ENCODE measurements around the gene NUBP2.

NUBP2 gene

DNA sequence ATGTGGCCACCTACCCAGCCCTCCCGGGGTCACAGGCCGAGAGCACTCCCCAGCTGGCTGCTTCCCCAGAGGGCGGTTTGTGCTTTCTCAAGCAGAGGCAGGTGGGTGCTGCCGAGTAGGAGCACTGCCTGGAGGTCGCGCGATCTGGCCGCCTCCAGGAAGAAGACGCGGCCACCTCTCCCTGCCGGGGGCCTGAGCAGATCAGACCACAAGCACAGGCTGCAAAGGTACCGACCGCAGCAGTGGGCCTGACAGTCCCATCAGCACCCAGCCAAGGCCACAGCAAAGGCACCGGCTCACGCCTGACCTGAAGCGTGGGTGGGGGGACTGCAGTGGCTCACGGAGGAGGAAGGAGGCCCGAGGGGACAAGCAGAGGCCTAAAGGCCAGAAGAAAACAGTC lies 25.9 kb downstream of the NUBP2 start:
- peaks cover 4% of the 10 kb centered on the region for H3K79me1 ChIP-seq (ENCODE audit: low read depth, low read length)
- no peak overlapping the region for H2BK15ac ChIP-seq (ENCODE audit: low read length)
- no peaks in the 10 kb centered on the region for H3K27me3 ChIP-seq (ENCODE audit: control insufficient read depth in 3 of 3, insufficient read depth in 3 of 3, low read depth in 1 of 3, low read length in 3 of 3)
- H3K36me3 ChIP-seq (replicated peaks in 1 of 2; ENCODE audit: control insufficient read depth in 2 of 2, insufficient read depth in 2 of 2, low read length in 2 of 2): peaks cover 21 to 48% of the 10 kb centered on the region in 2 donors
- H2BK120ac ChIP-seq (ENCODE audit: low read depth, low read length): no peak overlapping the region
- no peak overlapping the region for H2BK12ac ChIP-seq (ENCODE audit: low read length)
- no peak overlapping the region for H4K91ac ChIP-seq (ENCODE audit: low read depth, low read length, poor library complexity)
- no peaks in the 10 kb centered on the region for H3K9me3 ChIP-seq (replicated peaks in 1 of 2; ENCODE audit: control insufficient read depth in 2 of 2, insufficient read depth in 1 of 2, low read depth in 1 of 2, low read length in 2 of 2)
- no peak overlapping the region for H2BK5ac ChIP-seq (ENCODE audit: low read length)
- no peak overlapping the region for H3K9ac ChIP-seq (ENCODE audit: low read depth, low read length, poor library complexity)
- no peak overlapping the region for H3K27ac ChIP-seq (replicated peaks; ENCODE audit: low read length)
- H3K23ac ChIP-seq (ENCODE audit: low read depth, low read length, poor library complexity): no peak overlapping the region
- H3K4me3 ChIP-seq (ENCODE audit: low read length in 2 of 2): peak overlapping the region in 1 of 2 donors; percentile 10
- no peak overlapping the region for H4K8ac ChIP-seq (ENCODE audit: low read depth, low read length)
- DNase-seq (ENCODE audit: low spot score): no peak
- no peak overlapping the region for H3K4me2 ChIP-seq (ENCODE audit: insufficient read depth, low read length, poor library complexity, severe bottlenecking)
- H3K4ac ChIP-seq (ENCODE audit: low read length): peak overlapping the region; percentile 53
- H3K14ac ChIP-seq (ENCODE audit: low read length): peak overlapping the region; percentile 8
- no peak overlapping the region for H2AK5ac ChIP-seq (ENCODE audit: low read depth, low read length)
- WGBS, 2 donors (ENCODE audit: extremely low coverage in 2 of 2, insufficient read length in 2 of 2, insufficient replicate concordance in 1 of 2): no CpG with 5 or more reads among the region's 18 CpGs
- no peak overlapping the region for H2AFZ ChIP-seq (ENCODE audit: low read length)
- H3K18ac ChIP-seq (ENCODE audit: low read length): no peak overlapping the region
- H3K4me1 ChIP-seq (ENCODE audit: control insufficient read depth in 2 of 2, insufficient read depth in 1 of 2, low read depth in 1 of 2, low read length in 2 of 2): no peaks in the 10 kb centered on the region

GRCh38 chr16:1809281-1809801 lies 26.6 kb downstream of the NUBP2 start:
- H4K8ac ChIP-seq (ENCODE audit: low read depth, low read length): no peak overlapping the region

GRCh38 chr16:1810106-1810505 lies 27.3 kb downstream of the NUBP2 start:
- H3K23ac ChIP-seq (ENCODE audit: low read depth, low read length, poor library complexity): no peak overlapping the region
- H3K4me1 ChIP-seq (ENCODE audit: control insufficient read depth in 2 of 2, insufficient read depth in 1 of 2, low read depth in 1 of 2, low read length in 2 of 2): no peaks in the 10 kb centered on the region
- H3K4me3 ChIP-seq (ENCODE audit: low read length in 2 of 2): no peak overlapping the region
- no peak for DNase-seq (ENCODE audit: low spot score)
- no peaks in the 10 kb centered on the region for H3K27me3 ChIP-seq (ENCODE audit: control insufficient read depth in 3 of 3, insufficient read depth in 3 of 3, low read depth in 1 of 3, low read length in 3 of 3)
- H2AFZ ChIP-seq (ENCODE audit: low read length): no peak overlapping the region
- H2BK15ac ChIP-seq (ENCODE audit: low read length): no peak overlapping the region
- peak overlapping the region; percentile 39 for H2BK5ac ChIP-seq (ENCODE audit: low read length)
- WGBS, 2 donors (ENCODE audit: extremely low coverage in 2 of 2, insufficient read length in 2 of 2, insufficient replicate concordance in 1 of 2): no CpG with 5 or more reads among the region's 16 CpGs
- no peak overlapping the region for H2AK5ac ChIP-seq (ENCODE audit: low read depth, low read length)
- no peaks in the 10 kb centered on the region for H3K9me3 ChIP-seq (replicated peaks in 1 of 2; ENCODE audit: control insufficient read depth in 2 of 2, insufficient read depth in 1 of 2, low read depth in 1 of 2, low read length in 2 of 2)
- H3K18ac ChIP-seq (ENCODE audit: low read length): no peak overlapping the region
- no peak overlapping the region for H3K4ac ChIP-seq (ENCODE audit: low read length)
- H3K14ac ChIP-seq (ENCODE audit: low read length): no peak overlapping the region
- no peak overlapping the region for H3K4me2 ChIP-seq (ENCODE audit: insufficient read depth, low read length, poor library complexity, severe bottlenecking)
- H4K8ac ChIP-seq (ENCODE audit: low read depth, low read length): no peak overlapping the region
- no peak overlapping the region for H2BK120ac ChIP-seq (ENCODE audit: low read depth, low read length)
- H2BK12ac ChIP-seq (ENCODE audit: low read length): no peak overlapping the region
- no peak overlapping the region for H4K91ac ChIP-seq (ENCODE audit: low read depth, low read length, poor library complexity)
- H3K9ac ChIP-seq (ENCODE audit: low read depth, low read length, poor library complexity): no peak overlapping the region
- peaks cover 4% of the 10 kb centered on the region for H3K79me1 ChIP-seq (ENCODE audit: low read depth, low read length)
- H3K36me3 ChIP-seq (replicated peaks in 1 of 2; ENCODE audit: control insufficient read depth in 2 of 2, insufficient read depth in 2 of 2, low read length in 2 of 2): peaks cover 21 to 48% of the 10 kb centered on the region in 2 donors
- H3K27ac ChIP-seq (replicated peaks; ENCODE audit: low read length): no peak overlapping the region

More at GRCh38 chr16:1809281-1809801, 26.6 kb downstream of the NUBP2 start:
- Histone ChIP-seq H3K9me3 (replicated peaks in 1 of 2; ENCODE audit: control insufficient read depth in 2 of 2, insufficient read depth in 1 of 2, low read depth in 1 of 2, low read length in 2 of 2) (no peaks in the 10 kb centered on the region), H3K4me3 (ENCODE audit: low read length in 2 of 2) (no peak overlapping the region), H3K18ac (ENCODE audit: low read length) (no peak overlapping the region), H3K23ac (ENCODE audit: low read depth, low read length, poor library complexity) (peak overlapping the region; percentile 80), H3K9ac (ENCODE audit: low read depth, low read length, poor library complexity) (peak overlapping the region; percentile 44), H3K36me3 (replicated peaks in 1 of 2; ENCODE audit: control insufficient read depth in 2 of 2, insufficient read depth in 2 of 2, low read length in 2 of 2) (peaks cover 21 to 49% of the 10 kb centered on the region in 2 donors), H3K27ac (replicated peaks; ENCODE audit: low read length) (no peak overlapping the region), H4K91ac (ENCODE audit: low read depth, low read length, poor library complexity) (no peak overlapping the region), H2BK15ac (ENCODE audit: low read length) (no peak overlapping the region), H3K4me1 (ENCODE audit: control insufficient read depth in 2 of 2, insufficient read depth in 1 of 2, low read depth in 1 of 2, low read length in 2 of 2) (no peaks in the 10 kb centered on the region), H2BK120ac (ENCODE audit: low read depth, low read length) (no peak overlapping the region), H3K14ac (ENCODE audit: low read length) (no peak overlapping the region), H3K79me1 (ENCODE audit: low read depth, low read length) (peaks cover 4% of the 10 kb centered on the region), H2AFZ (ENCODE audit: low read length) (no peak overlapping the region), H2AK5ac (ENCODE audit: low read depth, low read length) (no peak overlapping the region), H2BK5ac (ENCODE audit: low read length) (no peak overlapping the region), H3K4ac (ENCODE audit: low read length) (no peak overlapping the region), H3K4me2 (ENCODE audit: insufficient read depth, low read length, poor library complexity, severe bottlenecking) (no peak overlapping the region), H2BK12ac (ENCODE audit: low read length) (no peak overlapping the region), H3K27me3 (ENCODE audit: control insufficient read depth in 3 of 3, insufficient read depth in 3 of 3, low read depth in 1 of 3, low read length in 3 of 3) (no peaks in the 10 kb centered on the region)
- DNase-seq (ENCODE audit: low spot score): no peak
- no CpG with 5 or more reads among the region's 28 CpGs for WGBS, 2 donors (ENCODE audit: extremely low coverage in 2 of 2, insufficient read length in 2 of 2, insufficient replicate concordance in 1 of 2)

GRCh38 chr16:1810536-1810935 lies 27.8 kb downstream of the NUBP2 start:
- no peak overlapping the region for H3K18ac ChIP-seq (ENCODE audit: low read length)
- H3K36me3 ChIP-seq (replicated peaks in 1 of 2; ENCODE audit: control insufficient read depth in 2 of 2, insufficient read depth in 2 of 2, low read length in 2 of 2): peaks cover 21 to 53% of the 10 kb centered on the region in 2 donors
- no peak overlapping the region for H3K27ac ChIP-seq (replicated peaks; ENCODE audit: low read length)
- H3K79me1 ChIP-seq (ENCODE audit: low read depth, low read length): peaks cover 4% of the 10 kb centered on the region
- H3K4me1 ChIP-seq (ENCODE audit: control insufficient read depth in 2 of 2, insufficient read depth in 1 of 2, low read depth in 1 of 2, low read length in 2 of 2): no peaks in the 10 kb centered on the region
- no peak overlapping the region for H4K91ac ChIP-seq (ENCODE audit: low read depth, low read length, poor library complexity)
- peak overlapping the region; percentile 43 for H3K23ac ChIP-seq (ENCODE audit: low read depth, low read length, poor library complexity)
- no peak overlapping the region for H3K14ac ChIP-seq (ENCODE audit: low read length)
- H3K27me3 ChIP-seq (ENCODE audit: control insufficient read depth in 3 of 3, insufficient read depth in 3 of 3, low read depth in 1 of 3, low read length in 3 of 3): no peaks in the 10 kb centered on the region
- no peak overlapping the region for H2BK120ac ChIP-seq (ENCODE audit: low read depth, low read length)
- no peak overlapping the region for H3K9ac ChIP-seq (ENCODE audit: low read depth, low read length, poor library complexity)
- no peak overlapping the region for H3K4ac ChIP-seq (ENCODE audit: low read length)
- no CpG with 5 or more reads among the region's 16 CpGs for WGBS, 2 donors (ENCODE audit: extremely low coverage in 2 of 2, insufficient read length in 2 of 2, insufficient replicate concordance in 1 of 2)
- no peak overlapping the region for H2AFZ ChIP-seq (ENCODE audit: low read length)
- H2BK5ac ChIP-seq (ENCODE audit: low read length): no peak overlapping the region
- no peak for DNase-seq (ENCODE audit: low spot score)
- H4K8ac ChIP-seq (ENCODE audit: low read depth, low read length): no peak overlapping the region
- H2AK5ac ChIP-seq (ENCODE audit: low read depth, low read length): peak overlapping the region; percentile 63
- H2BK15ac ChIP-seq (ENCODE audit: low read length): no peak overlapping the region
- H3K4me3 ChIP-seq (ENCODE audit: low read length in 2 of 2): no peak overlapping the region
- H3K9me3 ChIP-seq (replicated peaks in 1 of 2; ENCODE audit: control insufficient read depth in 2 of 2, insufficient read depth in 1 of 2, low read depth in 1 of 2, low read length in 2 of 2): no peaks in the 10 kb centered on the region
- no peak overlapping the region for H2BK12ac ChIP-seq (ENCODE audit: low read length)
- H3K4me2 ChIP-seq (ENCODE audit: insufficient read depth, low read length, poor library complexity, severe bottlenecking): no peak overlapping the region
